ENCODE measurements around the gene GRB2.

The GRB2 gene

GRCh38 chr17:75340631-75341030 lies 64.8 kb downstream of the GRB2 start:
- H3K9ac ChIP-seq = no peak overlapping the region
- H3K27ac ChIP-seq = peak overlapping the region; percentile 8
- no peaks in the 10 kb centered on the region for H3K27me3 ChIP-seq (ENCODE audit: control insufficient read depth, insufficient read depth, low read length)
- no peaks in the 10 kb centered on the region for H3K36me3 ChIP-seq (ENCODE audit: control insufficient read depth, insufficient read depth, low read length)
- H3K4me2 ChIP-seq (ENCODE audit: low read length) = no peak overlapping the region
- H3K4me1 ChIP-seq = peaks cover 30% of the 10 kb centered on the region
- no peak overlapping the region for H2AFZ ChIP-seq
- no peaks in the 10 kb centered on the region for H3K9me3 ChIP-seq (ENCODE audit: control insufficient read depth, low read length)
- no peak for TF ChIP-seq CTCF (IDR thresholded peaks at IDR 0.05)
- peaks cover 26% of the 10 kb centered on the region for H3K79me2 ChIP-seq
- no peak overlapping the region for H3K4me3 ChIP-seq (ENCODE audit: low read depth, low read length)

GRCh38 chr17:75339971-75340370 lies 65.5 kb downstream of the GRB2 start:
- Histone ChIP-seq H3K4me3 (ENCODE audit: low read depth, low read length) (no peak overlapping the region), H3K9me3 (ENCODE audit: control insufficient read depth, low read length) (no peaks in the 10 kb centered on the region), H3K79me2 (peaks cover 27% of the 10 kb centered on the region), H3K27ac (no peak overlapping the region), H2AFZ (no peak overlapping the region), H3K27me3 (ENCODE audit: control insufficient read depth, insufficient read depth, low read length) (no peaks in the 10 kb centered on the region), H3K4me2 (ENCODE audit: low read length) (no peak overlapping the region), H3K36me3 (ENCODE audit: control insufficient read depth, insufficient read depth, low read length) (no peaks in the 10 kb centered on the region), H3K4me1 (peaks cover 30% of the 10 kb centered on the region), H3K9ac (no peak overlapping the region)
- no peak for TF ChIP-seq CTCF (IDR thresholded peaks at IDR 0.05)

- H3K27ac ChIP-seq = peak overlapping the region; percentile 63
- no peaks in the 10 kb centered on the region for H3K27me3 ChIP-seq (ENCODE audit: control insufficient read depth, insufficient read depth, low read length)
- peaks cover 25% of the 10 kb centered on the region for H3K4me1 ChIP-seq
- H3K4me3 ChIP-seq (ENCODE audit: low read depth, low read length) = no peak overlapping the region
- no peak overlapping the region for H2AFZ ChIP-seq
- peaks cover 32% of the 10 kb centered on the region for H3K79me2 ChIP-seq
- peak overlapping the region; percentile 1 for H3K4me2 ChIP-seq (ENCODE audit: low read length)
- H3K9me3 ChIP-seq (ENCODE audit: control insufficient read depth, low read length) = no peaks in the 10 kb centered on the region
- no peak for TF ChIP-seq CTCF (IDR thresholded peaks at IDR 0.05)
- H3K9ac ChIP-seq = no peak overlapping the region
- H3K36me3 ChIP-seq (ENCODE audit: control insufficient read depth, insufficient read depth, low read length) = no peaks in the 10 kb centered on the region
Measured at GRCh38 chr17:75338335-75338734, 67.1 kb downstream of the GRB2 start.

GRCh38 chr17:75335315-75335714 lies 70.2 kb downstream of the GRB2 start:
- H3K79me2 ChIP-seq = peaks cover 48% of the 10 kb centered on the region
- H3K9me3 ChIP-seq (ENCODE audit: control insufficient read depth, low read length) = no peaks in the 10 kb centered on the region
- H3K4me2 ChIP-seq (ENCODE audit: low read length) = no peak overlapping the region
- no peaks in the 10 kb centered on the region for H3K27me3 ChIP-seq (ENCODE audit: control insufficient read depth, insufficient read depth, low read length)
- no peak for TF ChIP-seq CTCF (IDR thresholded peaks at IDR 0.05)
- H2AFZ ChIP-seq = no peak overlapping the region
- H3K4me3 ChIP-seq (ENCODE audit: low read depth, low read length) = no peak overlapping the region
- peaks cover 18% of the 10 kb centered on the region for H3K4me1 ChIP-seq
- H3K9ac ChIP-seq = no peak overlapping the region
- H3K27ac ChIP-seq = no peak overlapping the region
- no peaks in the 10 kb centered on the region for H3K36me3 ChIP-seq (ENCODE audit: control insufficient read depth, insufficient read depth, low read length)

- Histone ChIP-seq H3K9ac (no peak overlapping the region), H2AFZ (no peak overlapping the region), H3K4me2 (ENCODE audit: low read length) (no peak overlapping the region), H3K36me3 (ENCODE audit: control insufficient read depth, insufficient read depth, low read length) (no peaks in the 10 kb centered on the region), H3K9me3 (ENCODE audit: control insufficient read depth, low read length) (no peaks in the 10 kb centered on the region), H3K4me1 (peaks cover 12% of the 10 kb centered on the region), H3K4me3 (ENCODE audit: low read depth, low read length) (no peak overlapping the region), H3K27ac (no peak overlapping the region), H3K79me2 (peaks cover 53% of the 10 kb centered on the region), H3K27me3 (ENCODE audit: control insufficient read depth, insufficient read depth, low read length) (no peaks in the 10 kb centered on the region)
- TF ChIP-seq CTCF (IDR thresholded peaks at IDR 0.05) = no peak
Measured at GRCh38 chr17:75334723-75335122, 70.8 kb downstream of the GRB2 start.
